GM18873 (cell line): ENCODE results near the gene EIF5.
"Not testable (repeated sequence)": the region's sequence is repeated elsewhere in the genome, so short reads cannot be mapped to it uniquely, and the experiment has no call there.

Source experiments
- ATAC-seq: cut with Tn5 transposase; IDR thresholded peaks from one replicate; pipeline ENCODE4 v1.9.1; 2021; ENCODE audit warnings: mild to moderate bottlenecking, moderate library complexity, moderate number of reproducible peaks; ENCODE audit not compliant: unreplicated experiment, low FRiP score

EIF5 gene

GRCh38 chr14:103332143-103332919 is 1.7 kb upstream of the EIF5 start:
- ATAC-seq = no peak

GRCh38 chr14:103334644-103335622 is 896 bp downstream of the EIF5 start:
- ATAC-seq = no peak

- no peak for ATAC-seq
Measured at GRCh38 chr14:103336191-103336590, 2.2 kb downstream of the EIF5 start.

GRCh38 chr14:103337794-103338193 is 3.8 kb downstream of the EIF5 start:
- ATAC-seq = no peak

GRCh38 chr14:103339561-103339960 is 5.5 kb downstream of the EIF5 start:
- ATAC-seq = no peak

- ATAC-seq = no peak
Measured at GRCh38 chr14:103340480-103341212, 6.6 kb downstream of the EIF5 start.

GRCh38 chr14:103341250-103342129 is 7.5 kb downstream of the EIF5 start:
- ATAC-seq = no peak

GRCh38 chr14:103343164-103343879 is 9.3 kb downstream of the EIF5 start:
- no peak for ATAC-seq

- ATAC-seq = no peak
Measured at GRCh38 chr14:103343905-103344797, 10.1 kb downstream of the EIF5 start.

GRCh38 chr14:103346286-103346685 is 12.2 kb downstream of the EIF5 start:
- no peak for ATAC-seq

- ATAC-seq = no peak
Measured at GRCh38 chr14:103347091-103347815, 13.2 kb downstream of the EIF5 start.

- no peak for ATAC-seq
Measured at GRCh38 chr14:103348154-103348553, 14.1 kb downstream of the EIF5 start.

- no peak for ATAC-seq
Measured at GRCh38 chr14:103349982-103350381, 15.9 kb downstream of the EIF5 start.

GRCh38 chr14:103353362-103353761 is 19.3 kb downstream of the EIF5 start:
- ATAC-seq = no peak

- no peak for ATAC-seq
Measured at GRCh38 chr14:103354141-103354540, 20.1 kb downstream of the EIF5 start.

- no peak for ATAC-seq
Measured at GRCh38 chr14:103356024-103356682, 22.1 kb downstream of the EIF5 start.

- ATAC-seq = not testable (repeated sequence)
Measured at GRCh38 chr14:103357552-103357951, 23.5 kb downstream of the EIF5 start.
